K562 (cell line): ENCODE measurements around the gene ACTR1B.

Experiments used
- CBFB ChIP-seq: sonication (generic); formaldehyde crosslinking; IDR thresholded peaks from 2 replicates; pipeline ENCODE4 v1.4.0; 2020; ENCODE audit warnings: mild to moderate bottlenecking, missing genetic modification reagents
- CHAMP1 ChIP-seq: fragments of 450-650 bp; IDR thresholded peaks from 2 replicates; pipeline ENCODE4 v1.6.1; 2016; ENCODE audit warnings: mild to moderate bottlenecking
- E2F1 ChIP-seq: sonication (generic); formaldehyde crosslinking; IDR thresholded peaks from 2 replicates; pipeline ENCODE4 v1.8.1; 2023; ENCODE audit warnings: mild to moderate bottlenecking, missing genetic modification reagents, moderate library complexity
- EHMT2 ChIP-seq: fragments of 450-650 bp; IDR thresholded peaks from 2 replicates; pipeline ENCODE4 v1.6.1; 2018; ENCODE audit warnings: antibody characterized with exemption
- FOS ChIP-seq: IDR thresholded peaks from 3 replicates; pipeline ENCODE4 v1.6.1; 2011; ENCODE audit not compliant: insufficient read length; ENCODE audit errors: extremely low read depth
- FOXA1 ChIP-seq: fragments of 450-650 bp; IDR thresholded peaks from 2 replicates; pipeline ENCODE4 v1.6.1; 2016; ENCODE audit warnings: mild to moderate bottlenecking, borderline replicate concordance
- HMGXB4 ChIP-seq: sonication (generic); formaldehyde crosslinking; IDR thresholded peaks from 2 replicates; pipeline ENCODE4 v1.8.1; 2023; ENCODE audit warnings: mild to moderate bottlenecking, missing genetic modification reagents
- MAFK ChIP-seq: IDR thresholded peaks from 2 replicates; pipeline ENCODE4 v1.6.1; 2011; ENCODE audit warnings: low read length, improper control_type of control experiment
- MAX ChIP-seq: sonication (generic); formaldehyde crosslinking; IDR thresholded peaks from 2 replicates; pipeline ENCODE4 v1.9.0; 2022; ENCODE audit warnings: mild to moderate bottlenecking, missing genetic modification reagents
- PHF20 ChIP-seq: fragments of 450-650 bp; IDR thresholded peaks from 2 replicates; pipeline ENCODE4 v1.6.1; 2018; ENCODE audit not compliant: partially characterized antibody
- RBM39 ChIP-seq: fragments of 200-400 bp; formaldehyde crosslinking; optimal IDR thresholded peaks from 2 replicates; pipeline ENCODE3; 2018; ENCODE audit warnings: low read depth, low read length
- SREBF2 ChIP-seq: sonication (generic); formaldehyde crosslinking; IDR thresholded peaks from 2 replicates; pipeline ENCODE4 v1.4.0; 2020; ENCODE audit warnings: mild to moderate bottlenecking, missing genetic modification reagents
- ZNF316 ChIP-seq: fragments of 450-650 bp; IDR thresholded peaks from 2 replicates; pipeline ENCODE4 v1.6.1; 2016

GRCh38 chr2:97677480-97677879, 13.6 kb upstream of the ACTR1B start:
- TF ChIP-seq RBM39, result no peak
- no peak for TF ChIP-seq SREBF2
- no peak for TF ChIP-seq HMGXB4 (CRISPR knock-in tag)
- TF ChIP-seq ZNF316, result no peak
- no peak for TF ChIP-seq PHF20
- TF ChIP-seq CHAMP1, result no peak
- TF ChIP-seq MAFK, result no peak
- no peak for TF ChIP-seq MAX (CRISPR knock-in tag)
- TF ChIP-seq EHMT2, result no peak
- TF ChIP-seq CBFB (CRISPR knock-in tag), result no peak
- TF ChIP-seq E2F1 (CRISPR knock-in tag), result no peak
- no peak for TF ChIP-seq FOS
- no peak for TF ChIP-seq FOXA1
